ENCODE results near the gene FASTKD3. TPM values are rescaled to one million over a fixed set of nuclear protein-coding genes. Genes with fewer than 3 reads are reported as not detected.

The FASTKD3 gene
- total and polyA plus RNA-seq, 12 donors = 8.5 to 32.0 (median 19.9) TPM

DNA sequence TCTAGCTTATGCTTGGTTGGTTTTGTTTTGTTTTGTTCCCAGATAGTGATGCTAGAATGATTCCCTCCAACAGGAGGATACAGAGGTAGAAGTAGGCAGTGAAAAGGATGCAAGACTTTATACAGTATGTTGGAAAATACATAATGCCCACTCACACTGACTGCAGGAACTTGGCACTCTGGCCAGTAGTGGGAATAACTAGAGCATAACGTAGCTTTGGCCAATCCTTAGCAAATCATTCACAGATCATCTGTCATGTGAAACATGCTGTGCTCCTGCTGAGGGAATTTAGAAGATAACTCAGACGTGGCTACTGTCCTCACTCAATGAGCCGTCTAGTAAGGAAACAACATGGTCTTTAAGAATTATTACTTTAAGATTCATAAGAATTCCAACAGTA lies 31.4 kb downstream of the FASTKD3 start:
- no peaks in the 10 kb centered on the region for H3K9me3 ChIP-seq (replicated peaks in 1 of 3)
- H3K36me3 ChIP-seq (replicated peaks in 1 of 2) = no peaks in the 10 kb centered on the region
- 56 to 64% (median 59%) methylated on average over 2 to 3 of the region's 3 CpGs for WGBS, 4 donors
- H3K27me3 ChIP-seq = no peaks in the 10 kb centered on the region
- H3K27ac ChIP-seq = no peak overlapping the region
- no peak for TF ChIP-seq POLR2A (IDR thresholded peaks at IDR 0.05)
- TF ChIP-seq, protein P1, sequence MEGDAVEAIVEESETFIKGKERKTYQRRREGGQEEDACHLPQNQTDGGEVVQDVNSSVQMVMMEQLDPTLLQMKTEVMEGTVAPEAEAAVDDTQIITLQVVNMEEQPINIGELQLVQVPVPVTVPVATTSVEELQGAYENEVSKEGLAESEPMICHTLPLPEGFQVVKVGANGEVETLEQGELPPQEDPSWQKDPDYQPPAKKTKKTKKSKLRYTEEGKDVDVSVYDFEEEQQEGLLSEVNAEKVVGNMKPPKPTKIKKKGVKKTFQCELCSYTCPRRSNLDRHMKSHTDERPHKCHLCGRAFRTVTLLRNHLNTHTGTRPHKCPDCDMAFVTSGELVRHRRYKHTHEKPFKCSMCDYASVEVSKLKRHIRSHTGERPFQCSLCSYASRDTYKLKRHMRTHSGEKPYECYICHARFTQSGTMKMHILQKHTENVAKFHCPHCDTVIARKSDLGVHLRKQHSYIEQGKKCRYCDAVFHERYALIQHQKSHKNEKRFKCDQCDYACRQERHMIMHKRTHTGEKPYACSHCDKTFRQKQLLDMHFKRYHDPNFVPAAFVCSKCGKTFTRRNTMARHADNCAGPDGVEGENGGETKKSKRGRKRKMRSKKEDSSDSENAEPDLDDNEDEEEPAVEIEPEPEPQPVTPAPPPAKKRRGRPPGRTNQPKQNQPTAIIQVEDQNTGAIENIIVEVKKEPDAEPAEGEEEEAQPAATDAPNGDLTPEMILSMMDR (IDR thresholded peaks at IDR 0.05) = no peak
- DNase-seq = no peak
- intact Hi-C loops (cut with DNase I) = no loop called here
- H3K4me1 ChIP-seq (replicated peaks in 1 of 2) = no peaks in the 10 kb centered on the region
- no peak overlapping the region for H3K4me3 ChIP-seq

GRCh38 chr5:7834982-7835381 lies 33.8 kb downstream of the FASTKD3 start:
- DNase-seq = no peak
- WGBS, 4 donors = 81 to 88% (median 82%) methylated on average over 4 of the region's 4 CpGs
- Histone ChIP-seq H3K4me3 (no peak overlapping the region), H3K36me3 (replicated peaks in 1 of 2) (no peaks in the 10 kb centered on the region), H3K4me1 (replicated peaks in 1 of 2) (no peaks in the 10 kb centered on the region), H3K27ac (no peak overlapping the region), H3K27me3 (no peaks in the 10 kb centered on the region), H3K9me3 (replicated peaks in 1 of 3) (no peaks in the 10 kb centered on the region)
- intact Hi-C loops (cut with DNase I) = no loop called here
- no peak for TF ChIP-seq POLR2A (IDR thresholded peaks at IDR 0.05)
- TF ChIP-seq, protein P1 (IDR thresholded peaks at IDR 0.05) = no peak

DNA sequence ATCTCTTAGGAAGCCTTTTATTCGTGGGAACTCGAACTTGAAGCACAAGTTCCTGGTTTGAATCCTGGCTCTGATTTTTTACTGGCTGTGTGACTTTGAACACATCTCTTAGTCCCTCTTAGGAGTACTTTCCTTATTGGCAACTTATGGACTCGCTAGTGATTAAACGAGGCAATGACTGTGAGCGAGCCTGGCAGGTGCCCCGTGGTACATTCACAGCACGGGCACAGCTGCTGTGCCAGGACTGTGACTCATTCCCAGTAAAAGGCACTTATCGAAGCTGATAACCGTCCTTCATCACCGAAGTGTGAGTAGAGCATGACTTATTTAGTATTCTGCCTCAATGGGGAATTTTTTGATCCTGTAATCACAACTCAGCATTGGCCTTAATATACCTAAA lies 40.6 kb downstream of the FASTKD3 start:
- intact Hi-C loops (cut with DNase I) = no loop called here
- no peaks in the 10 kb centered on the region for H3K4me1 ChIP-seq (replicated peaks in 1 of 2)
- 56 to 78% (median 69%) methylated on average over 10 of the region's 10 CpGs for WGBS, 4 donors

DNA sequence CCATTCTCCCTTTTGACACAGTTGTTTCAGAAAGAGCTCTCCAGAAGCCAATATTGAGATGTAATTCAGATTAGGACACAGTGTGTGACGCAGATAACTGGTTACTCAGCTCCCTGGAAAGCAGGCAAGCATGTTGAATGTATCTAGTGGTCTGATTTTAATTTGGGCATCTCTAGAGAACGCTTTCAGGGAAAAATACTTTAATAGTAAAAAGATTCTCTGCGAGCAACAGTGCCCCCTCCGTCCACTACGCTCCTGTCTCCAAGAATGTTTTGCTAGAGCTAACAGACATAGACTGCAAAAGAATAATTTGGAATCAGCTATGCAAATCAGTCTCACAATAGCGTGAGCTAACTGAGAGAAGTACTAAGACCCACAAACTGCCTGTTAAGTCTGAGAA lies 41.2 kb downstream of the FASTKD3 start:
- WGBS, 4 donors = 77 to 81% (median 79%) methylated on average over 6 of the region's 6 CpGs
- Histone ChIP-seq H3K9me3 (replicated peaks in 1 of 3) (no peaks in the 10 kb centered on the region), H3K27me3 (no peaks in the 10 kb centered on the region), H3K36me3 (replicated peaks in 1 of 2) (no peaks in the 10 kb centered on the region), H3K4me1 (replicated peaks in 1 of 2) (no peaks in the 10 kb centered on the region), H3K27ac (no peak overlapping the region), H3K4me3 (no peak overlapping the region)
- intact Hi-C loops (cut with DNase I) = no loop called here
- DNase-seq = no peak
- TF ChIP-seq, protein P1 (IDR thresholded peaks at IDR 0.05) = no peak

More for the DNA sequence above, 40.6 kb downstream of the FASTKD3 start:
- TF ChIP-seq POLR2A (IDR thresholded peaks at IDR 0.05) = no peak
- TF ChIP-seq, protein P1 (IDR thresholded peaks at IDR 0.05) = no peak
- H3K4me3 ChIP-seq = no peak overlapping the region
- DNase-seq = peak in 2 of 7 donors; percentile 16 to 20
- H3K27ac ChIP-seq = no peak overlapping the region
- H3K9me3 ChIP-seq (replicated peaks in 1 of 3) = no peaks in the 10 kb centered on the region
- no peaks in the 10 kb centered on the region for H3K36me3 ChIP-seq (replicated peaks in 1 of 2)
- no peaks in the 10 kb centered on the region for H3K27me3 ChIP-seq

All from adrenal gland (tissue), 12 donors.